HepG2 (cell line): Measurements from ENCODE around the gene CYTH1. TPM values are rescaled to one million over a fixed set of nuclear protein-coding genes. Genes with fewer than 3 reads are reported as not detected.

ENCODE experiments used
- ATAC-seq: fragments of 200-7000 bp; cut with Tn5 transposase; 3 replicates; pipeline ENCODE4 v1.9.1; 2020; ENCODE audit warnings: mild to moderate bottlenecking, moderate library complexity
- BruUV-seq: library from RNA; stranded (reverse); fragments of 400-500 nt; replicated peaks from 2 replicates; lab custom pipeline; 2021; lab: Mats Ljungman, UMichigan
- CTCF ChIA-PET: fragments of 300-600 bp; formaldehyde crosslinking; extraction: SDS; loops from one replicate; lab custom pipeline; 2021; ENCODE audit warnings: low total read pairs, inconsistent platforms, low intra/inter-chr PET ratio; lab: Yijun Ruan, JAX
- POLR2A ChIA-PET: fragments of 350-600 bp; sonication (Branson Sonifier 250); formaldehyde crosslinking; loops from one replicate; lab custom pipeline; 2020; ENCODE audit warnings: antibody characterized with exemption, inconsistent platforms; lab: Yijun Ruan, JAX
- DNase-seq: peaks from one replicate; pipeline ENCODE4 v3.0.0-alpha.2; 2015; ENCODE audit warnings: low spot score
- FAIRE-seq: peaks from 3 replicates; lab custom pipeline; 2011; peaks lifted over from hg19 to GRCh38; lab: Jason Lieb, UNC
- H2AFZ ChIP-seq: one replicate; pipeline ENCODE4 v1.6.1; 2011; ENCODE audit warnings: low read length, inconsistent platforms
- H3K27ac ChIP-seq: fragments of 300-600 bp; 3 replicates; pipeline ENCODE4 v1.8.0; 2011; ENCODE audit warnings: mixed run types, mild to moderate bottlenecking, mixed read lengths, low read length, inconsistent platforms; ENCODE audit not compliant: insufficient read depth; ENCODE audit errors: extremely low read length
- H3K27me3 ChIP-seq, 2 experiments: fragments of 200-600 bp in 1 of 2; 2 replicates in 1 of 2; 3 replicates in 1 of 2; pipeline versions ENCODE4 v1.6.0 to v1.8.0; 2011; ENCODE audit warnings: low read length in 2 of 2, mild to moderate bottlenecking in 2 of 2, moderate library complexity in 2 of 2, inconsistent platforms in 1 of 2; ENCODE audit not compliant: insufficient read depth in 2 of 2, control insufficient read depth in 1 of 2
- H3K36me3 ChIP-seq, 2 experiments: fragments of 200-600 bp in 1 of 2; replicated peaks in 1 of 2; 2 replicates in 1 of 2; 3 replicates in 1 of 2; pipeline versions ENCODE4 v1.5.1 to v1.8.0; 2011; ENCODE audit warnings: low read length in 2 of 2, inconsistent platforms in 1 of 2; ENCODE audit not compliant: insufficient read depth in 2 of 2, control insufficient read depth in 1 of 2
- H3K4me1 ChIP-seq: 2 replicates; pipeline ENCODE4 v1.5.1; 2012; ENCODE audit warnings: low read length, inconsistent platforms; ENCODE audit not compliant: insufficient read depth
- H3K4me2 ChIP-seq: 2 replicates; pipeline ENCODE4 v1.6.0; 2011; ENCODE audit warnings: low read depth, low read length, inconsistent platforms
- H3K4me3 ChIP-seq, 3 experiments: fragments of 200-600 bp in 1 of 3; sonication (generic), shearing (Covaris generic) in 1 of 3; replicated peaks in 1 of 3; 2 replicates each; pipeline ENCODE4 v1.5.1; 2011 to 2016; ENCODE audit warnings: low read length in 3 of 3, inconsistent platforms in 2 of 3, low read depth in 2 of 3, mild to moderate bottlenecking in 2 of 3, control low read depth in 1 of 3, mixed read lengths in 1 of 3; ENCODE audit not compliant: insufficient read depth in 1 of 3
- H3K79me2 ChIP-seq: one replicate; pipeline ENCODE4 v1.6.1; 2011; ENCODE audit warnings: low read length, inconsistent platforms; ENCODE audit not compliant: insufficient read depth
- H3K9ac ChIP-seq: 2 replicates; pipeline ENCODE4 v1.6.0; 2011; ENCODE audit warnings: mild to moderate bottlenecking, low read depth, low read length, inconsistent platforms; ENCODE audit not compliant: insufficient read depth
- H3K9me3 ChIP-seq: 2 replicates; pipeline ENCODE4 v1.5.1; 2012; ENCODE audit warnings: mild to moderate bottlenecking, low read length
- H4K20me1 ChIP-seq: 2 replicates; pipeline ENCODE4 v1.6.0; 2011; ENCODE audit warnings: inconsistent platforms, mild to moderate bottlenecking, low read length, moderate library complexity; ENCODE audit not compliant: insufficient read depth
- ATM ChIP-seq: fragments of 450-650 bp; IDR thresholded peaks from 2 replicates; pipeline ENCODE4 v1.7.1; 2017; ENCODE audit warnings: mild to moderate bottlenecking, borderline replicate concordance
- ELF3 ChIP-seq: IDR thresholded peaks from 2 replicates; pipeline ENCODE4 v1.6.1; 2016; ENCODE audit warnings: missing genetic modification reagents, missing compliant biosample characterization
- FOXP4 ChIP-seq: sonication (generic); formaldehyde crosslinking; IDR thresholded peaks from 2 replicates; pipeline ENCODE4 v1.4.0; 2020; ENCODE audit warnings: missing genetic modification reagents
- HNF1B ChIP-seq: sonication (generic); formaldehyde crosslinking; IDR thresholded peaks from 2 replicates; pipeline ENCODE4 v1.5.1; 2020; ENCODE audit warnings: mild to moderate bottlenecking, moderate library complexity, missing genetic modification reagents
- HNF4A ChIP-seq: sonication (generic); formaldehyde crosslinking; IDR thresholded peaks from 2 replicates; pipeline ENCODE4 v1.4.0; 2020; ENCODE audit warnings: missing genetic modification reagents
- RFXAP ChIP-seq: sonication (generic); formaldehyde crosslinking; IDR thresholded peaks from 2 replicates; pipeline ENCODE4 v1.4.0; 2020; ENCODE audit warnings: missing genetic modification reagents, borderline replicate concordance
- SIX1 ChIP-seq: sonication (generic); formaldehyde crosslinking; IDR thresholded peaks from 2 replicates; pipeline ENCODE4 v1.4.0; 2020; ENCODE audit warnings: missing genetic modification reagents, borderline replicate concordance
- SOX13 ChIP-seq, 3 experiments: fragments of 450-650 bp in 1 of 3; sonication (generic) in 1 of 3; formaldehyde crosslinking in 1 of 3; IDR thresholded peaks in 2 of 3; conservative IDR thresholded peaks in 1 of 3; 2 replicates each; pipeline versions ENCODE4 v1.5.0 to v1.6.1; 2016 to 2020; ENCODE audit warnings: antibody characterized with exemption in 1 of 3, mild to moderate bottlenecking in 1 of 3, missing compliant biosample characterization in 1 of 3, missing genetic modification reagents in 1 of 3, moderate library complexity in 1 of 3
- SOX5 ChIP-seq: IDR thresholded peaks from 2 replicates; pipeline ENCODE4 v1.6.1; 2016; ENCODE audit warnings: borderline replicate concordance
- SP4 ChIP-seq: sonication (generic); formaldehyde crosslinking; IDR thresholded peaks from 2 replicates; pipeline ENCODE4 v1.8.1; 2023; ENCODE audit warnings: mild to moderate bottlenecking, missing genetic modification reagents
- SP5 ChIP-seq: IDR thresholded peaks from 2 replicates; pipeline ENCODE4 v1.6.1; 2016; ENCODE audit warnings: low read depth, borderline replicate concordance
- ZBTB33 ChIP-seq: sonication (generic); formaldehyde crosslinking; IDR thresholded peaks from 2 replicates; pipeline ENCODE4 v1.4.0; 2020; ENCODE audit warnings: missing genetic modification reagents
- ZNF350 ChIP-seq: sonication (generic); formaldehyde crosslinking; IDR thresholded peaks from 2 replicates; pipeline ENCODE4 v1.4.0; 2020; ENCODE audit warnings: mild to moderate bottlenecking, low read depth, missing genetic modification reagents, borderline replicate concordance
- ZNF629 ChIP-seq: sonication (generic); formaldehyde crosslinking; conservative IDR thresholded peaks from 2 replicates; pipeline ENCODE4 v1.5.0; 2020; ENCODE audit warnings: missing genetic modification reagents
- WGBS: methylation state at CpG from one replicate; pipeline ENCODE4 v1.1.6; 2017; ENCODE audit warnings: low lambda C conversion rate; 5-methylcytosine and 5-hydroxymethylcytosine counted together
- in situ Hi-C: cut with HindIII; loops from 2 replicates; pipeline ENCODE4 v1.10.0; 2017; ENCODE audit warnings: low pct_unique_long_range_greater_than_20kb; ENCODE audit not compliant: extremely low pct_ligation_motif_present
- intact Hi-C: fragments of 100-400 bp; cut with micrococcal nuclease; formaldehyde crosslinking; loops from one replicate; pipeline ENCODE4 v1.10.0; 2022; ENCODE audit not compliant: unreplicated experiment
- polyA plus RNA-seq, 8 experiments: library from polyadenylated mRNA; depleted of rRNA in 3 of 8; stranded (reverse) in 7 of 8; unstranded in 1 of 8; fragments of >200 nt; fragmentation: Illumina TruSeq in 4 of 8; extraction: Trizol in 4 of 8; gene quantifications; 2 replicates each; pipeline versions ENCODE4 v1.2.1 to v1.2.3, GENCODE V29; 2011 to 2016; ENCODE audit warnings: low read depth in 4 of 8, missing spikeins in 1 of 8, mixed read lengths in 1 of 8; ENCODE audit not compliant: insufficient read depth in 1 of 8
- total RNA-seq, 5 experiments: library from RNA; depleted of rRNA; stranded (reverse); fragments of >200 nt; fragmentation: Illumina TruSeq; extraction: Trizol; gene quantifications; 2 replicates each; pipeline ENCODE4 v1.2.3, GENCODE V29; 2016; ENCODE audit warnings: low read depth in 1 of 5
- TF ChIP-seq, protein P1 (sequence below): sonication (generic); formaldehyde crosslinking; IDR thresholded peaks from 2 replicates; pipeline ENCODE4 v1.8.1; 2023; ENCODE audit warnings: mild to moderate bottlenecking, inconsistent platforms, moderate library complexity, missing genetic modification reagents, borderline replicate concordance

CYTH1 gene
- total and polyA plus RNA-seq, 2 of the 13 experiments (the other 11 are each of a cell fraction or from before 2014, with no cell fraction given) = 20.1 to 48.9 TPM

- peaks cover 8% of the 10 kb centered on the region; the same call in 1 of the 2 replicates for H3K4me1 ChIP-seq
- H3K9me3 ChIP-seq = no peaks in the 10 kb centered on the region
- POLR2A ChIA-PET = no interaction called here
- H3K36me3 ChIP-seq = peaks cover 24 to 64% of the 10 kb centered on the region in 2 experiments
- FAIRE-seq (peak; percentile 63), ATAC-seq (peak; percentile 79), DNase-seq (peak; percentile 61)
- CTCF ChIA-PET = no interaction called here
- H3K27ac ChIP-seq = no peak overlapping the region
- in situ Hi-C loops (no loop called here), intact Hi-C loops (no loop called here)
- no peak overlapping the region for H3K9ac ChIP-seq
- 92% methylated on average over 20 of the region's 25 CpGs for WGBS
- H3K79me2 ChIP-seq = no peaks in the 10 kb centered on the region
- H4K20me1 ChIP-seq = no peaks in the 10 kb centered on the region
- BruUV-seq = no TSS peak
- no peak overlapping the region for H3K4me2 ChIP-seq
- no peaks in the 10 kb centered on the region for H3K27me3 ChIP-seq
- H3K4me3 ChIP-seq = no peak overlapping the region
- no peak overlapping the region for H2AFZ ChIP-seq
- TF ChIP-seq HNF1B (CRISPR knock-in tag) = peak; percentile 57; the same call in 1 of the 2 replicates
- 0 out of 2 replicates have a peak, but pooled peaks have one; percentile 31 for TF ChIP-seq ZNF350 (CRISPR knock-in tag)
- TF ChIP-seq, protein P1, sequence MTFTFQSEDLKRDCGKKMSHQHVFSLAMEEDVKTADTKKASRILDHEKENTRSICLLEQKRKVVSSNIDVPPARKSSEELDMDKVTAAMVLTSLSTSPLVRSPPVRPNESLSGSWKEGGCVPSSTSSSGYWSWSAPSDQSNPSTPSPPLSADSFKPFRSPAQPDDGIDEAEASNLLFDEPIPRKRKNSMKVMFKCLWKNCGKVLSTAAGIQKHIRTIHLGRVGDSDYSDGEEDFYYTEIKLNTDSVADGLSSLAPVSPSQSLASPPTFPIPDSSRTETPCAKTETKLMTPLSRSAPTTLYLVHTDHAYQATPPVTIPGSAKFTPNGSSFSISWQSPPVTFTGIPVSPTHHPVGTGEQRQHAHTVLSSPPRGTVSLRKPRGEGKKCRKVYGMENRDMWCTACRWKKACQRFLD = no peak
- peak; percentile 26; the same call in 1 of the 2 replicates for TF ChIP-seq SP4 (CRISPR knock-in tag)
- peak; percentile 31 for TF ChIP-seq FOXP4 (CRISPR knock-in tag)
- TF ChIP-seq SIX1 = peak; percentile 34; the same call in 1 of the 2 replicates
- no peak for TF ChIP-seq SOX13 (IDR thresholded peaks at IDR 0.05)
- no peak for TF ChIP-seq SOX13 (CRISPR knock-in tag; conservative IDR thresholded peaks at IDR 0.05 in 1 of 2, IDR thresholded peaks at IDR 0.05 in 1 of 2)
- TF ChIP-seq ZBTB33 (CRISPR knock-in tag) = peak; percentile 74; the same call in 1 of the 2 replicates
- no peak for TF ChIP-seq ATM
- peak; percentile 96 for TF ChIP-seq ZNF629 (CRISPR knock-in tag)
- TF ChIP-seq SOX5 (CRISPR knock-in tag) = 0 out of 2 replicates have a peak, but pooled peaks have one; percentile 19
- peak; percentile 46; the same call in 1 of the 2 replicates for TF ChIP-seq ELF3 (CRISPR knock-in tag)
- TF ChIP-seq RFXAP (CRISPR knock-in tag) = no peak
- peak; percentile 24; the same call in 1 of the 2 replicates for TF ChIP-seq HNF4A
- 0 out of 2 replicates have a peak, but pooled peaks have one; percentile 52 for TF ChIP-seq SP5
These were observed 104.5 kb downstream of the CYTH1 start for GRCh38 chr17:78677303-78678221.
